ENCODE measurements around the gene GSDME.

DNA sequence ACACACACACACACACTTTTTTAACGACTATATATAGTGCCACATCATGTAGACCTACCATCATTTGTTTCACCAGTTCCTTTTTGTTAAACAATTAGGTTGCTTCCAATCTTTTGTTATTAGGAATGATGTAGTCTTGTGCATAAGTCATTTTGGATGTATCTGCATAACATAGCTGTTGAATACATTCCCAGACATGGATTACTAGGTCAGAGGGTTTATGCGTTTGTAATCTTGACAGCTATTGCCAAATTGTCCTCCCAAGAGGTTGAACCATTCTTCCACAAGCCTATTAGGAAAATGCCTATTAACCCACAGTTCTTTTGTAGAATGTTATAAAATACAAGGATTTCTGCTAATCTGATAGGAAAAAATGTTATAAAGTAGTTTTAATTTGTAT lies 96.7 kb downstream of the GSDME start:
- TF ChIP-seq POLR2AphosphoS5 (IDR thresholded peaks at IDR 0.05) (no peak), POLR2A (IDR thresholded peaks at IDR 0.05) (no peak)
- TF ChIP-seq, protein P1, sequence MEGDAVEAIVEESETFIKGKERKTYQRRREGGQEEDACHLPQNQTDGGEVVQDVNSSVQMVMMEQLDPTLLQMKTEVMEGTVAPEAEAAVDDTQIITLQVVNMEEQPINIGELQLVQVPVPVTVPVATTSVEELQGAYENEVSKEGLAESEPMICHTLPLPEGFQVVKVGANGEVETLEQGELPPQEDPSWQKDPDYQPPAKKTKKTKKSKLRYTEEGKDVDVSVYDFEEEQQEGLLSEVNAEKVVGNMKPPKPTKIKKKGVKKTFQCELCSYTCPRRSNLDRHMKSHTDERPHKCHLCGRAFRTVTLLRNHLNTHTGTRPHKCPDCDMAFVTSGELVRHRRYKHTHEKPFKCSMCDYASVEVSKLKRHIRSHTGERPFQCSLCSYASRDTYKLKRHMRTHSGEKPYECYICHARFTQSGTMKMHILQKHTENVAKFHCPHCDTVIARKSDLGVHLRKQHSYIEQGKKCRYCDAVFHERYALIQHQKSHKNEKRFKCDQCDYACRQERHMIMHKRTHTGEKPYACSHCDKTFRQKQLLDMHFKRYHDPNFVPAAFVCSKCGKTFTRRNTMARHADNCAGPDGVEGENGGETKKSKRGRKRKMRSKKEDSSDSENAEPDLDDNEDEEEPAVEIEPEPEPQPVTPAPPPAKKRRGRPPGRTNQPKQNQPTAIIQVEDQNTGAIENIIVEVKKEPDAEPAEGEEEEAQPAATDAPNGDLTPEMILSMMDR (IDR thresholded peaks at IDR 0.05): no peak
